Astrocyte (in vitro differentiated cells and primary cell): ENCODE data around the gene TGM2.

Experiments used
- CTCF ChIP-seq: IDR thresholded peaks from 2 replicates; pipeline ENCODE4 v1.5.1; 2011; ENCODE audit warnings: low read depth, mild to moderate bottlenecking, inconsistent platforms, low read length, moderate library complexity; ENCODE audit not compliant: insufficient read depth
- EZH2 ChIP-seq: IDR thresholded peaks from 2 replicates; pipeline ENCODE4 v1.6.1; 2012; ENCODE audit warnings: mild to moderate bottlenecking, low read length, inconsistent platforms; ENCODE audit not compliant: insufficient read depth

GRCh38 chr20:38147163-38147562, 17.9 kb downstream of the TGM2 start:
- TF ChIP-seq EZH2 = no peak
- no peak for TF ChIP-seq CTCF
